H1 (cell line): Measurements from ENCODE around the gene SIGLEC15. TPM values are rescaled to one million over a fixed set of nuclear protein-coding genes. Genes with fewer than 3 reads are reported as not detected.

ENCODE experiments used
- CTCF ChIA-PET: fragments of 300-600 bp; sonication (Branson Sonifier 250); formaldehyde crosslinking; loops from one replicate; lab custom pipeline; 2021; ENCODE audit not compliant: partially characterized antibody; lab: Charles Lee
- POLR2A ChIA-PET: fragments of 300-600 bp; sonication (Branson Sonifier 250); formaldehyde crosslinking; loops from one replicate; lab custom pipeline; 2021; ENCODE audit warnings: inconsistent platforms; ENCODE audit not compliant: partially characterized antibody; lab: Charles Lee
- DNase-seq, 2 experiments: peaks; one replicate each; pipeline versions ENCODE4 v3.0.0 to v3.0.0-alpha.2; 2010 to 2022; ENCODE audit warnings: low spot score in 2 of 2, low read depth in 1 of 2, mixed read lengths in 1 of 2
- FAIRE-seq: peaks from 2 replicates; lab custom pipeline; 2011; peaks lifted over from hg19 to GRCh38; lab: Jason Lieb, UNC
- H2AFZ ChIP-seq: 2 replicates; pipeline ENCODE4 v1.8.1; 2012; ENCODE audit warnings: low read length, inconsistent platforms
- H2AK5ac ChIP-seq: 2 replicates; pipeline ENCODE4 v1.6.1; 2013; ENCODE audit warnings: low read depth, low read length
- H2BK120ac ChIP-seq: replicated peaks from 2 replicates; pipeline ENCODE3; 2013; ENCODE audit warnings: low read depth, low read length, inconsistent platforms
- H2BK12ac ChIP-seq: 2 replicates; pipeline ENCODE4 v1.6.1; 2013; ENCODE audit warnings: low read depth, low read length
- H2BK15ac ChIP-seq: 2 replicates; pipeline ENCODE4 v1.6.1; 2013; ENCODE audit warnings: low read length
- H2BK20ac ChIP-seq: 2 replicates; pipeline ENCODE4 v1.6.1; 2013; ENCODE audit warnings: low read length
- H2BK5ac ChIP-seq: 2 replicates; pipeline ENCODE4 v1.6.1; 2013; ENCODE audit warnings: low read depth, low read length
- H3K14ac ChIP-seq: 2 replicates; pipeline ENCODE4 v1.6.1; 2013; ENCODE audit warnings: inconsistent platforms; ENCODE audit not compliant: insufficient read length
- H3K18ac ChIP-seq: 2 replicates; pipeline ENCODE4 v1.6.1; 2013; ENCODE audit warnings: low read length; ENCODE audit errors: extremely low read depth
- H3K23ac ChIP-seq: 2 replicates; pipeline ENCODE4 v1.6.1; 2013; ENCODE audit warnings: inconsistent platforms; ENCODE audit not compliant: insufficient read length
- H3K23me2 ChIP-seq: 2 replicates; pipeline ENCODE4 v1.6.1; 2013; ENCODE audit warnings: low read depth, low read length
- H3K27ac ChIP-seq: 2 replicates; pipeline ENCODE4 v1.6.1; 2011; ENCODE audit warnings: low read depth, low read length, inconsistent platforms
- H3K27me3 ChIP-seq, 4 experiments: replicated peaks in 1 of 4; 1 replicate in 1 of 4; 2 replicates in 3 of 4; pipeline versions ENCODE4 v1.6.1 to v1.8.1; 2011 to 2013; ENCODE audit warnings: low read length in 3 of 4, mild to moderate bottlenecking in 3 of 4, inconsistent platforms in 2 of 4, mixed read lengths in 2 of 4, moderate library complexity in 1 of 4; ENCODE audit not compliant: control insufficient read depth in 3 of 4, insufficient read depth in 3 of 4; ENCODE audit errors: extremely low read depth in 1 of 4
- H3K36me3 ChIP-seq, 4 experiments: 2 replicates each; pipeline versions ENCODE4 v1.6.1 to v1.8.1; 2011 to 2013; ENCODE audit warnings: mild to moderate bottlenecking in 4 of 4, low read length in 3 of 4, moderate library complexity in 2 of 4, control low read depth in 1 of 4, inconsistent platforms in 1 of 4; ENCODE audit not compliant: insufficient read depth in 4 of 4, control insufficient read depth in 2 of 4
- H3K4ac ChIP-seq: replicated peaks from 2 replicates; pipeline ENCODE3; 2013; ENCODE audit warnings: low read length, low read depth, mixed read lengths, inconsistent platforms; ENCODE audit not compliant: insufficient read length
- H3K4me1 ChIP-seq, 4 experiments: replicated peaks in 1 of 4; 1 replicate in 1 of 4; 2 replicates in 3 of 4; pipeline versions ENCODE4 v1.6.1 to v1.8.1; 2011 to 2013; ENCODE audit warnings: low read length in 3 of 4, inconsistent platforms in 2 of 4, mixed read lengths in 1 of 4; ENCODE audit not compliant: insufficient read depth in 4 of 4, control insufficient read depth in 3 of 4
- H3K4me2 ChIP-seq, 2 experiments: 2 replicates each; pipeline versions ENCODE4 v1.6.1 to v1.8.1; 2011 to 2013; ENCODE audit warnings: low read depth in 2 of 2, low read length in 2 of 2, control low read depth in 1 of 2, inconsistent platforms in 1 of 2, mild to moderate bottlenecking in 1 of 2; ENCODE audit not compliant: insufficient read depth in 1 of 2
- H3K4me3 ChIP-seq, 4 experiments: fragments of 200-600, 300-600 bp in 1 of 4; sonication (generic), shearing (Covaris generic), sonication (Bioruptor Twin) in 1 of 4; 2 replicates each; pipeline versions ENCODE4 v1.5.1 to v1.8.1; 2011 to 2016; ENCODE audit warnings: low read length in 4 of 4, low read depth in 3 of 4, control low read depth in 2 of 4, inconsistent platforms in 2 of 4, mild to moderate bottlenecking in 2 of 4, mixed read lengths in 1 of 4, moderate library complexity in 1 of 4; ENCODE audit not compliant: insufficient read depth in 2 of 4; ENCODE audit errors: extremely low read depth in 1 of 4
- H3K56ac ChIP-seq: replicated peaks from 2 replicates; pipeline ENCODE3; 2013; ENCODE audit warnings: low read depth, mild to moderate bottlenecking, mixed read lengths, low read length, inconsistent platforms; ENCODE audit not compliant: insufficient read length
- H3K79me1 ChIP-seq: 2 replicates; pipeline ENCODE4 v1.6.1; 2013; ENCODE audit warnings: low read depth, low read length, control low read depth
- H3K79me2 ChIP-seq, 2 experiments: 2 replicates each; pipeline versions ENCODE4 v1.6.1 to v1.8.1; 2012 to 2013; ENCODE audit warnings: low read length in 2 of 2, mild to moderate bottlenecking in 2 of 2, inconsistent platforms in 1 of 2; ENCODE audit not compliant: insufficient read depth in 2 of 2, control insufficient read depth in 1 of 2
- H3K9ac ChIP-seq, 4 experiments: replicated peaks in 1 of 4; 1 replicate in 1 of 4; 2 replicates in 3 of 4; pipeline versions ENCODE4 v1.6.1 to v1.8.1; 2011 to 2013; ENCODE audit warnings: low read depth in 3 of 4, low read length in 3 of 4, control low read depth in 2 of 4, mild to moderate bottlenecking in 2 of 4, moderate library complexity in 2 of 4, inconsistent platforms in 1 of 4; ENCODE audit errors: extremely low read depth in 1 of 4
- H3K9me3 ChIP-seq, 2 experiments: 2 replicates each; pipeline versions ENCODE4 v1.6.1 to v1.8.1; 2012 to 2013; ENCODE audit warnings: mild to moderate bottlenecking in 2 of 2, moderate library complexity in 2 of 2, control low read depth in 1 of 2, inconsistent platforms in 1 of 2, low read depth in 1 of 2, low read length in 1 of 2, mixed read lengths in 1 of 2; ENCODE audit not compliant: insufficient read depth in 2 of 2
- H4K20me1 ChIP-seq, 2 experiments: replicated peaks in 1 of 2; 2 replicates each; pipeline versions ENCODE3 to v1.8.1; 2011 to 2013; ENCODE audit warnings: inconsistent platforms in 2 of 2, low read length in 2 of 2, mild to moderate bottlenecking in 1 of 2; ENCODE audit not compliant: insufficient read depth in 2 of 2, control insufficient read depth in 1 of 2
- H4K5ac ChIP-seq: 2 replicates; pipeline ENCODE4 v1.6.1; 2013; ENCODE audit warnings: low read length, low read depth, mixed read lengths, inconsistent platforms; ENCODE audit not compliant: insufficient read length
- H4K8ac ChIP-seq: 2 replicates; pipeline ENCODE4 v1.8.0; 2013; ENCODE audit warnings: mild to moderate bottlenecking, moderate library complexity, low read length, inconsistent platforms; ENCODE audit not compliant: insufficient read depth; ENCODE audit errors: extremely low read depth
- H4K91ac ChIP-seq: replicated peaks from 2 replicates; pipeline ENCODE3; 2013; ENCODE audit warnings: low read length, mixed read lengths, inconsistent platforms; ENCODE audit not compliant: insufficient read length
- BACH1 ChIP-seq: IDR thresholded peaks from 2 replicates; pipeline ENCODE4 v1.6.1; 2012; ENCODE audit warnings: low read length, improper control_type of control experiment
- CHD1 ChIP-seq: IDR thresholded peaks from 2 replicates; pipeline ENCODE4 v1.6.1; 2012; ENCODE audit warnings: low read depth, low read length, improper control_type of control experiment
- EZH2 ChIP-seq: fragments of 200-600 bp; sonication (generic); IDR thresholded peaks from 2 replicates; pipeline ENCODE4 v1.7.1; 2012; ENCODE audit warnings: low read depth, mild to moderate bottlenecking, moderate library complexity, low read length, inconsistent platforms; ENCODE audit not compliant: severe bottlenecking
- FOSL1 ChIP-seq: IDR thresholded peaks from 2 replicates; pipeline ENCODE4 v1.6.1; 2011; ENCODE audit warnings: mild to moderate bottlenecking, low read depth, low read length, moderate library complexity; ENCODE audit not compliant: insufficient read depth
- KDM1A ChIP-seq: fragments of 200-600, 300-600 bp; sonication (generic); IDR thresholded peaks from 2 replicates; pipeline ENCODE4 v1.7.1; 2016; ENCODE audit warnings: mild to moderate bottlenecking, low read length, borderline replicate concordance
- MAFK ChIP-seq: IDR thresholded peaks from 2 replicates; pipeline ENCODE4 v1.6.1; 2012; ENCODE audit warnings: low read depth, mild to moderate bottlenecking, improper control_type of control experiment, low read length
- SIRT6 ChIP-seq: IDR thresholded peaks from one replicate; pipeline ENCODE4 v1.7.1; 2012; ENCODE audit warnings: low read length, inconsistent platforms
- SP1 ChIP-seq: IDR thresholded peaks from 2 replicates; pipeline ENCODE4 v1.6.1; 2011; ENCODE audit warnings: low read depth, low read length
- WGBS, 2 experiments: shearing (Covaris generic) in 1 of 2; methylation state at CpG; one replicate each; pipeline versions ENCODE4 v1.1.6 to v1.1.7; 2013 to 2015; ENCODE audit warnings: low lambda C conversion rate in 2 of 2, mixed read lengths in 2 of 2, inconsistent platforms in 1 of 2, low coverage in 1 of 2, missing lambda C conversion rate in 1 of 2; ENCODE audit not compliant: insufficient replicate concordance in 2 of 2, insufficient coverage in 1 of 2, insufficient read length in 1 of 2; ENCODE audit errors: extremely low coverage in 1 of 2, missing lambda C conversion rate in 1 of 2; 5-methylcytosine and 5-hydroxymethylcytosine counted together
- polyA plus RNA-seq, 7 experiments: library from polyadenylated mRNA; depleted of rRNA in 3 of 7; stranded (reverse) in 5 of 7; unstranded in 2 of 7; fragments of >200 nt in 5 of 7; fragments of 200-250 nt in 2 of 7; gene quantifications; 1 replicate in 5 of 7; 2 replicates in 1 of 7; 4 replicates in 1 of 7; pipeline versions ENCODE4 v1.2.1 to v1.2.3, GENCODE V29; 2011 to 2013; ENCODE audit warnings: missing spikeins in 2 of 7, mixed read lengths in 2 of 7
- total RNA-seq: library from RNA; stranded (reverse); fragmentation: NEBNext Ultra II Directional; extraction: Animal tissue kit (Norgen Biotek cat#: 25700); gene quantifications from 2 replicates; pipeline ENCODE4 v1.2.1, GENCODE V29; 2021
- TF ChIP-seq, protein P1 (sequence below): IDR thresholded peaks from 2 replicates; pipeline ENCODE4 v1.6.1; 2011; ENCODE audit warnings: low read depth, mild to moderate bottlenecking, low read length; ENCODE audit not compliant: insufficient read depth
- TF ChIP-seq, protein P2 (sequence below): IDR thresholded peaks from 2 replicates; pipeline ENCODE4 v1.6.1; 2012; ENCODE audit warnings: inconsistent platforms
- TF ChIP-seq, protein P3 (sequence below): IDR thresholded peaks from 2 replicates; pipeline ENCODE4 v1.6.1; 2012; ENCODE audit warnings: low read length, inconsistent platforms

Gene SIGLEC15
- total and polyA plus RNA-seq, 2 of the 8 experiments (the other 6 are each of a cell fraction or from before 2014, with no cell fraction given): 0.20 to 0.37 TPM

DNA sequence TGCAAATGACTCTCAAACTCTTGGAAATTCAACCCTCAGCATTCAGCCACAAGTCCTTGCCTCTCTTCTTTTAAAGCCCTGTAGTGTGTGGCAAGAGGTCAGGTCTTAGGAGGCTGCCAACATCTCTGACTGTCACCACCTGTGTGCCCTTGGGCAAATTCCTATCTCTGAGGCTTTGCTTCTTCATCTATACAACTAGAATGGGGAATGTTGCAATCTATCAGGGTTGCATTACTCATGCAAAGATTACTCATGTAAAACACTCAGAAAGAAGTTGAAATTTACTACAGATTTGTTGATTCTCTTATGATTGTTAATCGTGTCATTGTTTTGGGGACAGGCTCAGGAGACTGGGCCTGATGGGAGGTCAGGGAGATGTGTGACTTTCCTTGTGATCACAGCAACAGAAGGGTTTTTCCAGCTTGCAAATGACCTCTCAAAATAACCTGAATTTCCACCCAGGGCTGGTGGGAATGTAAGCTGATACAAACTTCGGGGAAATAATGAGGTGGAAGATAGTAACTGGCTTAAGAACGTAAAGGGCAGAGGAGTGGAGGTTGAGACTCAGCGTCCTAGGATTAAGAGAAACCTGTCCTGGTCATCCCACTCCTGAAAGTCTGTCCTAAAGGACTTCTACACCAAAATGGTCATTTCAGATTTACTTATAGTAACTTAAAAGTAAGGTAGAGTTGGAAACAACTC is 32.1 kb upstream of the SIGLEC15 start:
- Histone ChIP-seq H2AK5ac (no peak overlapping the region), H3K4ac (no peak overlapping the region), H3K27me3 (no peaks in the 10 kb centered on the region), H2BK5ac (no peak overlapping the region), H2BK15ac (no peak overlapping the region), H2BK120ac (no peak overlapping the region), H2BK20ac (no peak overlapping the region), H3K79me2 (no peaks in the 10 kb centered on the region), H3K18ac (no peak overlapping the region), H2AFZ (no peak overlapping the region), H3K79me1 (no peaks in the 10 kb centered on the region), H4K5ac (no peak overlapping the region), H4K8ac (no peak overlapping the region), H3K4me3 (no peak overlapping the region), H3K27ac (no peak overlapping the region), H3K9ac (no peak overlapping the region), H3K14ac (no peak overlapping the region), H3K23me2 (no peaks in the 10 kb centered on the region), H3K56ac (no peak overlapping the region), H3K23ac (no peak overlapping the region), H4K20me1 (no peaks in the 10 kb centered on the region), H4K91ac (no peak overlapping the region), H3K36me3 (no peaks in the 10 kb centered on the region), H3K4me1 (peaks cover 0 to 6% (median 0%) of the 10 kb centered on the region in 4 experiments; a peak in 1 of 7 replicates), H3K4me2 (no peak overlapping the region), H3K9me3 (no peaks in the 10 kb centered on the region), H2BK12ac (no peak overlapping the region)
- ChIA-PET POLR2A (no interaction called here), CTCF (no interaction called here)
- FAIRE-seq (no peak), DNase-seq (no peak)
- WGBS, 2 experiments: 64% methylated on average over 4 of the region's 4 CpGs; no CpG with 5 or more reads in 1 of the 2 experiments
- TF ChIP-seq BACH1: no peak
- TF ChIP-seq FOSL1: no peak
- no peak for TF ChIP-seq SP1
- TF ChIP-seq, protein P1, sequence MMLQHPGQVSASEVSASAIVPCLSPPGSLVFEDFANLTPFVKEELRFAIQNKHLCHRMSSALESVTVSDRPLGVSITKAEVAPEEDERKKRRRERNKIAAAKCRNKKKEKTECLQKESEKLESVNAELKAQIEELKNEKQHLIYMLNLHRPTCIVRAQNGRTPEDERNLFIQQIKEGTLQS: no peak
- TF ChIP-seq MAFK: no peak
- TF ChIP-seq, protein P2, sequence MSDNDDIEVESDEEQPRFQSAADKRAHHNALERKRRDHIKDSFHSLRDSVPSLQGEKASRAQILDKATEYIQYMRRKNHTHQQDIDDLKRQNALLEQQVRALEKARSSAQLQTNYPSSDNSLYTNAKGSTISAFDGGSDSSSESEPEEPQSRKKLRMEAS: no peak
- TF ChIP-seq, protein P3, sequence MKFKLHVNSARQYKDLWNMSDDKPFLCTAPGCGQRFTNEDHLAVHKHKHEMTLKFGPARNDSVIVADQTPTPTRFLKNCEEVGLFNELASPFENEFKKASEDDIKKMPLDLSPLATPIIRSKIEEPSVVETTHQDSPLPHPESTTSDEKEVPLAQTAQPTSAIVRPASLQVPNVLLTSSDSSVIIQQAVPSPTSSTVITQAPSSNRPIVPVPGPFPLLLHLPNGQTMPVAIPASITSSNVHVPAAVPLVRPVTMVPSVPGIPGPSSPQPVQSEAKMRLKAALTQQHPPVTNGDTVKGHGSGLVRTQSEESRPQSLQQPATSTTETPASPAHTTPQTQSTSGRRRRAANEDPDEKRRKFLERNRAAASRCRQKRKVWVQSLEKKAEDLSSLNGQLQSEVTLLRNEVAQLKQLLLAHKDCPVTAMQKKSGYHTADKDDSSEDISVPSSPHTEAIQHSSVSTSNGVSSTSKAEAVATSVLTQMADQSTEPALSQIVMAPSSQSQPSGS: no peak
- no peak for TF ChIP-seq CHD1
- no peak for TF ChIP-seq KDM1A
- no peak for TF ChIP-seq EZH2
- no peak for TF ChIP-seq SIRT6
